HG02623 (cell line): ENCODE results near the gene MUL1.
"Not testable (repeated sequence)": the region's sequence is repeated elsewhere in the genome, so short reads cannot be mapped to it uniquely, and the experiment has no call there.

Source experiments
- ATAC-seq: cut with Tn5 transposase; IDR thresholded peaks from one replicate; pipeline ENCODE4 v1.9.1; 2021; ENCODE audit warnings: moderate library complexity; ENCODE audit not compliant: unreplicated experiment

The MUL1 gene

GRCh38 chr1:20507564-20508410 lies at the start of gene MUL1:
Gene MUL1, minus strand, starts transcription at chr1:20508151. Its CDS starts 127 bp downstream, at chr1:20508024.
- ATAC-seq = peak; percentile 93

GRCh38 chr1:20555758-20556120 lies 47.8 kb upstream of the MUL1 start:
- ATAC-seq = no peak

- no peak for ATAC-seq
These were observed 47.2 kb upstream of the MUL1 start for GRCh38 chr1:20555025-20555757.

GRCh38 chr1:20552728-20553445 lies 44.9 kb upstream of the MUL1 start:
- no peak for ATAC-seq

- no peak for ATAC-seq
These were observed 44.2 kb upstream of the MUL1 start, which contains the start of gene FAM43B for GRCh38 chr1:20551945-20552727. Gene FAM43B, plus strand, starts transcription at chr1:20552573. Its CDS starts 401 bp downstream, at chr1:20552974.

GRCh38 chr1:20551161-20551560 lies 43.2 kb upstream of the MUL1 start:
- no peak for ATAC-seq

- no peak for ATAC-seq
These were observed 38.7 kb upstream of the MUL1 start for GRCh38 chr1:20546637-20547036.

GRCh38 chr1:20540281-20540680 lies 32.3 kb upstream of the MUL1 start:
- ATAC-seq = no peak

GRCh38 chr1:20538760-20539551 lies 31.0 kb upstream of the MUL1 start:
- ATAC-seq = no peak

GRCh38 chr1:20538227-20538626 lies 30.3 kb upstream of the MUL1 start:
- ATAC-seq = no peak

GRCh38 chr1:20534659-20535417 lies 26.9 kb upstream of the MUL1 start:
- ATAC-seq = no peak

- ATAC-seq = no peak
These were observed 25.7 kb upstream of the MUL1 start for GRCh38 chr1:20533635-20534034.

- no peak for ATAC-seq
These were observed 22.9 kb upstream of the MUL1 start for GRCh38 chr1:20530901-20531300.

- no peak for ATAC-seq
These were observed 22.4 kb upstream of the MUL1 start for GRCh38 chr1:20530306-20530705.

- ATAC-seq = no peak
These were observed 20.3 kb upstream of the MUL1 start for GRCh38 chr1:20528221-20528620.

GRCh38 chr1:20526267-20526666 lies 18.3 kb upstream of the MUL1 start:
- ATAC-seq = no peak

GRCh38 chr1:20521960-20522861 lies 14.3 kb upstream of the MUL1 start:
- no peak for ATAC-seq

- ATAC-seq = not testable (repeated sequence)
These were observed 11.8 kb upstream of the MUL1 start for GRCh38 chr1:20519609-20520262.
